Thyroid gland (tissue), 4 donors: ENCODE data around the gene PGA4.

ENCODE experiments used
- POLR2A ChIP-seq, 2 donors: fragments of 450-650 bp; IDR thresholded peaks; one replicate each; pipeline ENCODE4 v1.6.1; 2017; ENCODE audit warnings: antibody characterized with exemption in 2 of 2, mild to moderate bottlenecking in 2 of 2, moderate library complexity in 1 of 2
- TF ChIP-seq, protein P1 (sequence below), 6 experiments: fragments of 200-600 bp in 3 of 6; fragments of 450-650 bp in 3 of 6; sonication (generic) in 3 of 6; IDR thresholded peaks; one replicate each; pipeline ENCODE4 v1.5.1; 2016 to 2019; ENCODE audit warnings: antibody characterized with exemption in 6 of 6, mild to moderate bottlenecking in 2 of 6, inconsistent platforms in 1 of 6, moderate library complexity in 1 of 6

DNA sequence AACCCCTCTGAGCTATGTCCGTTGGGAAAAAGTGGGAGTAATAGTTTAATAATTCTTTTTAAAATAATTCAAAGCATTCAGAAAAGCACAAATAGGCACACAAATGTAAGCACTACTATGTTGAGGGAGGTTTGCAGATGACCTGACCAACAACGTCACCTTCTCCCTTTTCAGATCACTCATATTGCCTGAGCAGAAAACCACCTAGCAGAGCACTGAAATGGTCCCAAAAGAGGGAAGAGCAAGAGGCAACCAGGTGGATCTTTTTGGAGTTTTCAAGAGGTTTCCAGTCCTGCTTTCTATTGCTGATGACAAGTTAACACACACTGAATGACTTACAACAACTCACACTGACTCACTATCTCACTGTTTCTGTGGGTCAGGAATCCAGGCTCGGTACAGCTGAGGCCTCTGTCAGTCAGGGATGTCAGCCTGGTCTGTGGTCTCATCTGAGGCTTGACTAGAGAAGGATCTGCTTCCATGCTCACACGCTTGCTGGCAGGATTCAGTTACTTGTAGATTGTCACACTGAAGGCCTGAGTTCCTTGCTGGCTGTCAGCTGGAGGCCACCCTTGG lies 23.1 kb upstream of the PGA4 start:
- no peak for TF ChIP-seq POLR2A (IDR thresholded peaks at IDR 0.05)
- TF ChIP-seq, protein P1, sequence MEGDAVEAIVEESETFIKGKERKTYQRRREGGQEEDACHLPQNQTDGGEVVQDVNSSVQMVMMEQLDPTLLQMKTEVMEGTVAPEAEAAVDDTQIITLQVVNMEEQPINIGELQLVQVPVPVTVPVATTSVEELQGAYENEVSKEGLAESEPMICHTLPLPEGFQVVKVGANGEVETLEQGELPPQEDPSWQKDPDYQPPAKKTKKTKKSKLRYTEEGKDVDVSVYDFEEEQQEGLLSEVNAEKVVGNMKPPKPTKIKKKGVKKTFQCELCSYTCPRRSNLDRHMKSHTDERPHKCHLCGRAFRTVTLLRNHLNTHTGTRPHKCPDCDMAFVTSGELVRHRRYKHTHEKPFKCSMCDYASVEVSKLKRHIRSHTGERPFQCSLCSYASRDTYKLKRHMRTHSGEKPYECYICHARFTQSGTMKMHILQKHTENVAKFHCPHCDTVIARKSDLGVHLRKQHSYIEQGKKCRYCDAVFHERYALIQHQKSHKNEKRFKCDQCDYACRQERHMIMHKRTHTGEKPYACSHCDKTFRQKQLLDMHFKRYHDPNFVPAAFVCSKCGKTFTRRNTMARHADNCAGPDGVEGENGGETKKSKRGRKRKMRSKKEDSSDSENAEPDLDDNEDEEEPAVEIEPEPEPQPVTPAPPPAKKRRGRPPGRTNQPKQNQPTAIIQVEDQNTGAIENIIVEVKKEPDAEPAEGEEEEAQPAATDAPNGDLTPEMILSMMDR (IDR thresholded peaks at IDR 0.05) = no peak
